Loucy (cell line): ENCODE data around the gene HOXA5.

Experiments
- H2AFZ ChIP-seq: fragments of 200-600 bp; sonication (generic); 2 replicates; pipeline ENCODE4 v1.6.0; 2016; ENCODE audit warnings: antibody characterized with exemption, mild to moderate bottlenecking, low read length, moderate library complexity
- H3F3A ChIP-seq: fragments of 200-600 bp; 2 replicates; pipeline ENCODE4 v1.6.0; 2016; ENCODE audit warnings: antibody characterized with exemption, low read depth, mild to moderate bottlenecking
- H3K27me3 ChIP-seq: fragments of 200-600 bp; sonication (generic); 2 replicates; pipeline ENCODE4 v1.6.1; 2014; ENCODE audit warnings: low read length, mild to moderate bottlenecking; ENCODE audit not compliant: insufficient read depth, poor library complexity, severe bottlenecking
- H3K36me3 ChIP-seq: fragments of 200-600 bp; sonication (generic); 2 replicates; pipeline ENCODE4 v1.6.1; 2016; ENCODE audit warnings: low read length; ENCODE audit not compliant: insufficient read depth
- H3K4me1 ChIP-seq: fragments of 200-600 bp; sonication (generic); 2 replicates; pipeline ENCODE4 v1.5.1; 2014; ENCODE audit warnings: low read length, mild to moderate bottlenecking; ENCODE audit not compliant: insufficient read depth, poor library complexity, severe bottlenecking
- H3K4me2 ChIP-seq: fragments of 200-600 bp; sonication (generic); 2 replicates; pipeline ENCODE4 v1.6.0; 2014; ENCODE audit warnings: antibody characterized with exemption, low read length, low read depth, mild to moderate bottlenecking; ENCODE audit not compliant: poor library complexity, severe bottlenecking
- H3K4me3 ChIP-seq: fragments of 200-600 bp; sonication (generic); 2 replicates; pipeline ENCODE4 v1.5.1; 2014; ENCODE audit warnings: low read length, mild to moderate bottlenecking, mixed read lengths; ENCODE audit not compliant: poor library complexity, severe bottlenecking
- H3K79me2 ChIP-seq: fragments of 200-600 bp; sonication (generic); 2 replicates; pipeline ENCODE4 v1.6.1; 2014; ENCODE audit warnings: low read length; ENCODE audit not compliant: insufficient read depth
- H3K9ac ChIP-seq: fragments of 200-600 bp; sonication (generic); 2 replicates; pipeline ENCODE4 v1.6.0; 2014; ENCODE audit warnings: mild to moderate bottlenecking, low read depth, low read length, moderate library complexity; ENCODE audit not compliant: poor library complexity, severe bottlenecking
- H3K9me2 ChIP-seq: fragments of 200-600 bp; sonication (generic); replicated peaks from 2 replicates; pipeline ENCODE4 v1.6.1; 2016; ENCODE audit warnings: low read depth, low read length, mixed read lengths
- H3K9me3 ChIP-seq: fragments of 200-600 bp; sonication (generic); 2 replicates; pipeline ENCODE4 v1.6.1; 2014; ENCODE audit warnings: mild to moderate bottlenecking, antibody characterized with exemption, low read length, low read depth; ENCODE audit not compliant: insufficient read depth
- H4K20me1 ChIP-seq: fragments of 200-600 bp; sonication (generic); 2 replicates; pipeline ENCODE4 v1.6.0; 2014; ENCODE audit warnings: antibody characterized with exemption, low read length, mild to moderate bottlenecking; ENCODE audit not compliant: insufficient read depth, poor library complexity, severe bottlenecking
- CTCF ChIP-seq: fragments of 200-600 bp; sonication (generic); conservative IDR thresholded peaks from 2 replicates; pipeline ENCODE4 v1.5.1; 2014; ENCODE audit warnings: mild to moderate bottlenecking, antibody characterized with exemption, low read length
- EZH2phosphoT487 ChIP-seq: fragments of 200-600 bp; IDR thresholded peaks from 2 replicates; pipeline ENCODE4 v1.6.1; 2018; ENCODE audit warnings: antibody characterized with exemption, mild to moderate bottlenecking, moderate library complexity, borderline replicate concordance

Gene HOXA5

GRCh38 chr7:27117887-27118491 is 25.5 kb downstream of the HOXA5 start:
- Histone ChIP-seq H3K4me1 (no peaks in the 10 kb centered on the region), H4K20me1 (peaks cover 51% of the 10 kb centered on the region), H3F3A (no peaks in the 10 kb centered on the region), H3K4me2 (no peak overlapping the region), H3K79me2 (peaks cover 94% of the 10 kb centered on the region), H3K4me3 (no peak overlapping the region), H3K9me3 (no peaks in the 10 kb centered on the region), H3K9me2 (no peaks in the 10 kb centered on the region), H3K9ac (no peak overlapping the region), H2AFZ (no peak overlapping the region), H3K36me3 (peaks cover 89% of the 10 kb centered on the region; the same call in 1 of the 2 replicates), H3K27me3 (no peaks in the 10 kb centered on the region)
- TF ChIP-seq EZH2phosphoT487 (no peak), CTCF (no peak)

GRCh38 chr7:27116962-27117886 is 26.3 kb downstream of the HOXA5 start:
- Histone ChIP-seq H3F3A (no peaks in the 10 kb centered on the region), H3K9ac (no peak overlapping the region), H3K4me3 (no peak overlapping the region), H3K79me2 (peaks cover 94% of the 10 kb centered on the region), H2AFZ (no peak overlapping the region), H3K4me1 (no peaks in the 10 kb centered on the region), H4K20me1 (peaks cover 53% of the 10 kb centered on the region), H3K9me2 (no peaks in the 10 kb centered on the region), H3K9me3 (no peaks in the 10 kb centered on the region), H3K27me3 (no peaks in the 10 kb centered on the region), H3K36me3 (peaks cover 89% of the 10 kb centered on the region; the same call in 1 of the 2 replicates), H3K4me2 (no peak overlapping the region)
- TF ChIP-seq CTCF (no peak), EZH2phosphoT487 (no peak)

GRCh38 chr7:27116031-27116961 is 27.2 kb downstream of the HOXA5 start:
- Histone ChIP-seq H3K9ac (no peak overlapping the region), H3K4me2 (no peak overlapping the region), H3K4me3 (no peak overlapping the region), H4K20me1 (peaks cover 50% of the 10 kb centered on the region), H3K79me2 (peaks cover 94% of the 10 kb centered on the region), H2AFZ (no peak overlapping the region), H3K4me1 (no peaks in the 10 kb centered on the region), H3K36me3 (peaks cover 89% of the 10 kb centered on the region; the same call in 1 of the 2 replicates), H3F3A (no peaks in the 10 kb centered on the region), H3K9me3 (no peaks in the 10 kb centered on the region), H3K27me3 (no peaks in the 10 kb centered on the region), H3K9me2 (no peaks in the 10 kb centered on the region)
- TF ChIP-seq CTCF (no peak), EZH2phosphoT487 (no peak)
